Measurements from ENCODE around the gene RPL23. TPM values are rescaled to one million over a fixed set of nuclear protein-coding genes. Genes with fewer than 3 reads are reported as not detected.

The RPL23 gene
- total and polyA plus RNA-seq, 9 of the 15 experiments (the other 6 are each of a cell fraction or from before 2014, with no cell fraction given) = 1,745 to 3,667 (median 3,096) TPM

- TF ChIP-seq, protein P1, sequence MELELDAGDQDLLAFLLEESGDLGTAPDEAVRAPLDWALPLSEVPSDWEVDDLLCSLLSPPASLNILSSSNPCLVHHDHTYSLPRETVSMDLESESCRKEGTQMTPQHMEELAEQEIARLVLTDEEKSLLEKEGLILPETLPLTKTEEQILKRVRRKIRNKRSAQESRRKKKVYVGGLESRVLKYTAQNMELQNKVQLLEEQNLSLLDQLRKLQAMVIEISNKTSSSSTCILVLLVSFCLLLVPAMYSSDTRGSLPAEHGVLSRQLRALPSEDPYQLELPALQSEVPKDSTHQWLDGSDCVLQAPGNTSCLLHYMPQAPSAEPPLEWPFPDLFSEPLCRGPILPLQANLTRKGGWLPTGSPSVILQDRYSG (tag; conservative IDR thresholded peaks at IDR 0.05; ENCODE audit: low read depth) = no peak
- peak; percentile 98 for TF ChIP-seq ADNP (tag; IDR thresholded peaks at IDR 0.05)
- TF ChIP-seq, protein P2, sequence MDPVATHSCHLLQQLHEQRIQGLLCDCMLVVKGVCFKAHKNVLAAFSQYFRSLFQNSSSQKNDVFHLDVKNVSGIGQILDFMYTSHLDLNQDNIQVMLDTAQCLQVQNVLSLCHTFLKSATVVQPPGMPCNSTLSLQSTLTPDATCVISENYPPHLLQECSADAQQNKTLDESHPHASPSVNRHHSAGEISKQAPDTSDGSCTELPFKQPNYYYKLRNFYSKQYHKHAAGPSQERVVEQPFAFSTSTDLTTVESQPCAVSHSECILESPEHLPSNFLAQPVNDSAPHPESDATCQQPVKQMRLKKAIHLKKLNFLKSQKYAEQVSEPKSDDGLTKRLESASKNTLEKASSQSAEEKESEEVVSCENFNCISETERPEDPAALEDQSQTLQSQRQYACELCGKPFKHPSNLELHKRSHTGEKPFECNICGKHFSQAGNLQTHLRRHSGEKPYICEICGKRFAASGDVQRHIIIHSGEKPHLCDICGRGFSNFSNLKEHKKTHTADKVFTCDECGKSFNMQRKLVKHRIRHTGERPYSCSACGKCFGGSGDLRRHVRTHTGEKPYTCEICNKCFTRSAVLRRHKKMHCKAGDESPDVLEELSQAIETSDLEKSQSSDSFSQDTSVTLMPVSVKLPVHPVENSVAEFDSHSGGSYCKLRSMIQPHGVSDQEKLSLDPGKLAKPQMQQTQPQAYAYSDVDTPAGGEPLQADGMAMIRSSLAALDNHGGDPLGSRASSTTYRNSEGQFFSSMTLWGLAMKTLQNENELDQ (CRISPR knock-in tag; IDR thresholded peaks at IDR 0.05; ENCODE audit: borderline replicate concordance) = no peak
- no peak for TF ChIP-seq ELF2 (CRISPR knock-in tag; IDR thresholded peaks at IDR 0.05)
- TF ChIP-seq EP300 (IDR thresholded peaks at IDR 0.05; ENCODE audit: low read length) = 0 out of 2 replicates have a peak, but pooled peaks have one; percentile 45
- TF ChIP-seq CC2D1A (IDR thresholded peaks at IDR 0.05) = no peak
- 0 out of 2 replicates have a peak, but pooled peaks have one; percentile 58 for TF ChIP-seq HMGXB4 (CRISPR knock-in tag; IDR thresholded peaks at IDR 0.05)
- no peak for TF ChIP-seq MGA (IDR thresholded peaks at IDR 0.05)
- TF ChIP-seq ZNF311 (CRISPR knock-in tag; IDR thresholded peaks at IDR 0.05) = no peak
- TF ChIP-seq ARHGAP35 (IDR thresholded peaks at IDR 0.05; ENCODE audit: partially characterized antibody) = no peak
These were observed 15.4 kb upstream of the RPL23 start (continued) for GRCh38 chr17:38868817-38869525.
